Lower leg skin (tissue), 3 donors: ENCODE results near the gene LRP1.

Source experiments
- CTCF ChIP-seq, 3 donors: fragments of 450-650 bp; IDR thresholded peaks; one replicate each; pipeline ENCODE4 v1.5.1; 2016; ENCODE audit warnings: antibody characterized with exemption in 3 of 3, mild to moderate bottlenecking in 3 of 3, moderate library complexity in 2 of 3
- POLR2A ChIP-seq, 2 donors: fragments of 450-650 bp; IDR thresholded peaks; one replicate each; pipeline ENCODE4 v1.6.1; 2016 to 2017; ENCODE audit warnings: antibody characterized with exemption in 2 of 2, mild to moderate bottlenecking in 1 of 2, moderate library complexity in 1 of 2

- TF ChIP-seq POLR2A (IDR thresholded peaks at IDR 0.05) (no peak), CTCF (IDR thresholded peaks at IDR 0.05) (no peak)
Measured at GRCh38 chr12:57176846-57177245, 48.6 kb downstream of the LRP1 start.
